CD4-positive, alpha-beta T cell treated with Interleukin-17A for 4 hours (primary cell): ENCODE measurements around the gene IST1.
A peak's percentile ranks its signal among the peaks of the same experiment; 100 is the strongest.
"Not testable (repeated sequence)": the region's sequence is repeated elsewhere in the genome, so short reads cannot be mapped to it uniquely, and the experiment has no call there.

ENCODE experiments used
- DNase-seq: peaks from one replicate; pipeline ENCODE4 v3.0.0-alpha.2; 2020; ENCODE audit warnings: mixed read lengths

The IST1 gene

DNA sequence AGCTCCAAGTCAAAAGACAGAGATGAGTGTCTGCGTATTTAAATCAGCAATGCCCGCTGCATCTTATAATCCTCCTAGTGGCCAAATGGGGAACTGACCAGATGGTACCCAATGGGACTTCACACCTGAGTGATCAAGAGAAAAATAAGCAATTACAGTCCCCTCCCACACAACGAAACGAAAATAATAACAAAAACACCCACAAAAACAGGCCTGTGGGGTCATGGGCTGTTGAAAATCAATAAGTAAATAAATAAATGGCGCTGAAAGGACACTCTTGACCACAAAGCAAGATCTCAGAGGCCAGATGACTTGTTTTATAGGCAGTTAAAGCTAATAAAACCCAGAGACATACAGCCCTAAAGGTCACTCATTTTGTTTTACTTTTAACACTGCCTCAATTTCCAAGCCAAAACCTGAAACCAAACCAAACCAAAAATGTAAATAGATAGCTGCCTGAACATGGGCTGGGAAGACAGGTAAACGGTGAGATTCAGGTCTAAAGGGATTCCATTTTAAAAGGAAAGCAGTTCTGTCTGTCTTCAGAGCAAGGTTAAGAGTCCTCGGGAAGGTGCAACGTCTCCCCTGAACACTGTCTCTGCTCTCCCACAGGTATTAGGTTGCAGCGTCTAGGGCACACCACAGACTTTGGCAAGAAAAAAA is 12.7 kb upstream of the IST1 start:
- DNase-seq = peak; percentile 83

DNA sequence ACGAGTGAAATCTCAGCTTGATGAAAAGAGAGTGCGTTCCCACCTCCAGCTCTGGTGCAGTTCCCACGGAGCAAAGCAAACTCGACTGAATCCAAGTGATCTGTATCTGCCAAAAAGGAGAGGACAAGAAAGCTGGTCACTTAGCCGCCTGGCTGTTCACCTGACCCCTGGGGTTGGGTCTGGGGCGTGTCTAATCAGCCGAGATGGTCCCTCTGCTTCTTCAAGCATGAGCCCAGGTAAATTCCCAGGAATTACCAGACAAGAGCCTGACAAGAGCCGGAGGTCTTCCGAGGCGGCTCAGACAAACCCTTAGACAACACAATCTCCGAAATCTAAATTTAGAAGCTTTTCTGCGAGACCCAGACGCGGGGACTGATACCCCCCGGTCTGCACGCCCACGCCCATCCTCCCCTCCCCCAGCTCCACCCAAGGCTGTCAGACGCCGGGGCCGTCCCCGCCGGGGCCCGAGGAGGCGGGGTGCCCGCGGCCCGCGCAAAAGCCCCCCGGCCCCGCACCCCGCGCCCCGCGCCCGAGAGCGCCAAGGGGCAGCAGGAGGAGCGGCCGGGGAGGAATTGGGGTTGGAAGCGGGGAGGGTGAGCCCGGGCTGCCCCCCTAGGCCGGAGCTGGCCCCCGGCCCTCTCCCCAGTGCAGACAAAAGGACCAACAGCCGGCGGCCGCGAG is 12.0 kb upstream of the IST1 start:
- peak; percentile 68 for DNase-seq

DNA sequence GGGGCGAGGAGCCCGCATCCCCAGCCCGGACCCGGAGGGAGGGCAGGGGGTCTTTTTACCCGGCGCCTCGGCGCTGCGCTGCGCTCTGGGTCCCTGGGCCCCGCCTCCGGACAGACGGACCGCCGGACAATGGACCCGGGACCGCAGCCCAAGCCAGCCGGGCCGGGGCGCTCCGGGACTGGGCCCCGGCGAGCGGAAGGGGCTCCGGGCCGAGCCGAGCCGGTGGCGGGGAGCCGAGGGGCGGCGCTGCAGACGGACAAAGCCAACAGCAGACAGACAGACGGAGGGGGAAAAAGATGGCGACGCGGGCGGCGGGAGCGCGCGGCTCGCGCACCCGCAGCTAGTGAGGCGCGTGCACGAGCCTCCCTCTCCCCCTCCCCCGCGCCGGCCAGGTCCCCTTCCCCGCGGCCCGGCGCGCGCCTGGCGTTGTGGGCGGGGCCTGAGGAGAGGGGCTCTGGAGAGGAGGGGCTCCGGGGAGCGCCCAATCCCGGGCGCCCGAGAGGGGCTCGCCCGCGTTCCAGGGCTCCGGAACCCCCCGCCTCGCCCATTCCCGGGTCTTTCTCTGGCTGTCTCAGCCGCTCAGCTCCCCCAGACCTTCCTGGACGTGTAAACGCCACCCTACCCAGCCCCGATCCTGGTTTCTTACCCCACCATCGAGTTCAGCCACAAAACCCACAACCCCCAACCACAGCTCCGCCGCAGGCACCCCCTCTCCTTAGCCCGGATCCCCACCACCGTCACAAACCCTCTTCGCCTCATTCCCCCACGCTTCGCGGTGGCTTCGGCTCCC is 11.3 kb upstream of the IST1 start, which contains the start of gene ZNF821:
ZNF821 (minus strand) TSS at position 334 of the 790 bp plus-strand sequence. CDS start 4,236 bp downstream, outside the sequence.
- DNase-seq = peak; percentile 76

DNA sequence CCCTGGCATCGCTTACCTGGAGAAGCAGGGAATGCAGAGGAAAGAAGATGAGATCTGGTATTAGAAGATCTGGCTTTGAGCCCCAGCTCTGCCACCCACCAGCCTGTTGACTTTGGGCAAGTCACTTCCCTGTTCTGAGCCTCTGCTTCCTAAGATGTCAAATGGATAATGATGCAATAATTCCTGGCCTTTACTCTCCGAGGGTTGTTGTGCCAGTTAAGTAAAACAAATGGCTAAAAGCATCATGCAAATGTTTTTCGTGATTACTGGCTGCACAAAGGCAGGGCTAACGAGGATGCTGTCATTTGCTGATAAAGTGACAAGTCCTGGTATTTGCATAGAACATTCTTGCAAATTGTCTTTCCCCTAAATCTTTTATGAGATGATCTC is 10.1 kb upstream of the IST1 start:
- DNase-seq = no peak

DNA sequence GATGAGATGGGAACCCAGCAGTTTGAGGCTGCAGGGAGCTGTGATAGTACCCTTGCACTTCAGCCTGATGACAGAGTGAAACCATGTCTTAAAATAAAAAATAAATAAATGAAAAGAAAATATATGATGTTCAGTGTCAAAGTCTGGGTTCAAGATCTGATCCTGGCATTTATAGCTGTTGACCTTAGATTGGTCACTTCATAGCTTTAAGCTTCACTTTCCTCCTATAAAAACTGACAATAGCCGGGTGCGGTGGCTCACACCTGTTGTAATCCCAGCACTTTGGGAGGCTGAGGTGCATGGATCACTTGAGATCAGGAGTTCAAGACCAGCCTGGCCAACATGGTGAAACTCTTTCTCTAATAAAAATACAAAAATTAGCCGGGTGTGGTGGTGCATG is 6.2 kb upstream of the IST1 start:
- DNase-seq = no peak

DNA sequence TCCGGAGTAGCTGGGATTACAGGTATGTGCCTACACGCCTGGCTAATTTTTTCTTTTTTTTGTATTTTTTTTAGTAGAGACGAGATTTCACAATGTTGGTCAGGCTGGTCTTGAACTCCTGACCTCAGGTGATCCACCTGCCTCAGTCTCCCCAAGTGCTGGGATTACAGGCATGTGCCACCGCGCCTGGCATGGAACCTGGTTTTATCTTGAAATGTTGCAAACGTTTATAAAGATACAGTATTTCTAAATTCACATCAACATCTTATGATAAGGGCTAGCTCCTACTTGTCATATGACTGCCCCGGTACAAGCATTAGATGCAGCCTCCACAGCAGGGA is 1.5 kb upstream of the IST1 start:
- DNase-seq = no peak

DNA sequence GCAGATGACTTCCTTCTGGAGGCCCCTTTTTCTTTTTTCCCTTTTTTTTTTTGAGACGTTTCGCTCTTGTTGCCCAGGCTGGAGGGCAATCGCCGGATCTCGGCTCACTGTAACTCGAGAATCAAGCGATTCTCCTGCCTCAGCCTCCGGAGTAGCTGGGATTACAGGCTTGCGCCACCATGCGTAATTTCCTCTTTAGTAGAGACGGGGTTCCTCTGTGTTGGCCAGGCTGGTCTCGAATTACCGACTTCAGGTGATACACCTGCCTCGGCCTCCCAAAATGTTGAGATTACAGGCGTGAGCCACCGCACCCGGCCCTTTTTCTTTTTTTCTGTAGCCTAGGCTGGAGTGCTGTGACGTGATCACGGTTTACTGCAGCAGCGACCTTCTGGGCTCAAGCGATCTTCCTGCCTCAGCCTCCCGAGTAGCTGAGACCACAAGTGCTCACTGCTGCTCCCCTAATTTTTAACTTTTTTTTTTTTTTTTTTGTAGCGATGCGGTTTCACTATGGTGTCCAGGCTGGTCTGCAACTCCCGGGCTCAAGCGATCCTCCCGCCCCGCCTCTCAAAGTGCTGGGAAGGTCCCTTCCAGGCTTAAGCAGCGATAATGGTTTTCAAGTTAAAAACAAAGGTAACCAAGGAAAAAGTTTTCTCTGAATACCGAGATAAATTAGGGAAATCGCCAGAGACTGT is 956 bp upstream of the IST1 start:
- peak; percentile 57 for DNase-seq

DNA sequence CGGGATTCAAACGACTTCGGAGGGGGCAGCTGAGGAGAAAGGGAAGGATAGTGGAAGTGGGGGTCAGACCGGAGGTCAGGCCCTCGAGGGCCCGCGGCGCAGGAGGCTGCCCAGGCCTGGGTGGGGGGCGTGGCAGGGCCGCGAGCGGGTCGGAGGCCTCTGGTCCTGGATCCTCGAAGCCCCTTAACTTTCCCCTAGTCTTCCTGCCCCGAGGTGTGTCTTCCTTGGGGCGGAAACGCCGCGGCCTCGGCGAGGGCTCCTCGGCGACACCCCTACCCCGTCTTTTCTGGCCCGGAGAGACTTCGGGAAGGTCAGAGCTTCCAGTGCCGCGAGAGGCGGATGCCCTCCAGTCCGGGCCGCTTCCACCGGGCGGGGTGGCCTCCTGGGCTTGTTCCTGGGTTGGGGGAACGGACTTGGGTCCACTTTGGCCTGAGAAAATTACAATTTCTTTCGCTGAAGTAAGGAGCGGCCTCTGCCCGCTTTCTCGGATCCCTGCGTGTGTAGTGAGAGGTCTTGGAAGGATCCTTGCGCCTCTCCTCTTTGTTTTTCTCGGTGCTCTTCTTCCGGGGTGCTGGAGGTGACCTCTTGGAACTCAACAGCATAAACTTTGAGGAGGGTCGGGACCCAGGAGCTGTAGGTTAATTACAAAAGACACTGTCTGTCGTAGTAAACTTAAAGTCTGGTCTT is 491 bp downstream of the IST1 start:
- DNase-seq = peak; percentile 53

DNA sequence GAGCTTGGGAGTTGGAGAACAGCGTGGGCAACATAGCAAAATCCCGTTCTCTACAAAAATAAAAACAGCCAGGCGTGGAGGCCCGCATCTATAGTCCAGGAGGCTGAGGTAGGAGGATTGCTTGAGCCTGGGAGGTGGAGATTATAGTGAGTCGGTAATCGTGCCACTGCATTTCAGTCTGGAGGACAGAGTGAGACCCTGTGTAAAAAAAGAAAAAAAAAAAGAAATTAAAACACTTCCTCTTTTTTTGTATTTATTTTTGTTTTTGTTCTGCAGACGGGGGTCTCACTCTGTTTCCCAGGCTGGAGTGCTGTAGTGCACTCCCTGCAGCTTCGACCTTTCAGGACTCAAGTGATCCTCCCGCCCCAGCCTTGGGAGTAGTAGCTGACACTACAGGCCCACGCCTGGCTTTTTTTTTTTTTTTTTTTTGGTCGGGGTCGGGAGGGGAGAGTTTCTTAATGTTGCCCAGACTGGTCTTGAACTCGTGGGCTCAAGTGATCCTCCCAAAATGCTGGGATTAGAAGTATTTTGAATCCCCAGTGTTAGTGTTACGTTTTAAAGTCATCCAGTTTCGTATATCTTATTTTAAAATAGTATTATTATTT is 1.5 kb downstream of the IST1 start:
- no peak for DNase-seq

DNA sequence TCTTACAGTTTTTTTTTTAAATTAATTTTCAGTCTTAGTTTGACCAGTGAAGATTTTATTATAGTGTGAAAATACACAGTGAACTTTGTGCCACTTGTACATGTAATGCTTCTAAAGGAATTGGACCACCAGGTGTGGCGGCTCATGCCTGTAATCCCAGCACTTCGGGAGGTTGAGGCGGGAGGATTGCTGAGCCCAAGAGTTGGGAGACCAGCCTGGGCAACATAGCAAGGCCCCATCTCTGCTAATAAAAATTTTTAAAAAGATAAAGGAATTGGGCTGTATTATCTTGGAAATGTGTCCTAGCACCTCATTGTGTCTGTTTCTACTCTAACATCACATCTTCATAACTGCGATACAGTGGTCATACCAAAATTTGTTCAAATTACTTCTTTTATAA is 3.8 kb downstream of the IST1 start:
- no peak for DNase-seq

DNA sequence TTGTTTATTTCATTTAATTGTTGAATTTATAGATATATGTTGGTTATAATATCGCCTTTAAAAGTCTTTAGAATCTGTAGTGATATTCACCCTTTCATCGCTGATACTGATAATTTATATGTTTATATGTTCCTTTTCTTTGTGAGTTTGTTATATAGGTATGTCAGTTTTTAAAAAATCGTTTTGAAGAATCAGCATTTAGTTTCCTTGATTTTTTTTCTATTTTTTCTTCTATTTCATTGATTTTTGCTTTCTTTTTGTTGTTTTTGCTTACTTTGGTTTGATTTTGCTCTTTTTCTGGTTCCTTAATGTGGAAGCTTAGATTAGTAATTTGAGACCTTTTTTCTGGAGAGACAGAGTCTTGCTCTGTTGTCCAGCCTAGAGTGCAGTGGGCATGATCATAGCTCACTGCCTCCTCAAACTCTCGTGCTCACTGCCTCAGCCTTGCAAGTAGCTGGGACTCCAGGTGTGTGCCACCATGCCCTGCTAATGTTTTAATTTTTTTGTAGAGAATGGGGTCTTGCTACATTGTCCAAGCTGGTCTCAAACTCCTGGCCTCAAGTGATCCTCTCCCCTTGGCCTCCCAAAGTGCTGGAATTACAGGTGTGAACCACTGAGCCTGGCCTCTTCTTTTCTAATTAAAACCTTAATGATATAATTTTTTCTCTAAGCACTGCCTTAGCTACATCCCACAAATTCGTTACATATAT is 7.5 kb downstream of the IST1 start:
- no peak for DNase-seq

DNA sequence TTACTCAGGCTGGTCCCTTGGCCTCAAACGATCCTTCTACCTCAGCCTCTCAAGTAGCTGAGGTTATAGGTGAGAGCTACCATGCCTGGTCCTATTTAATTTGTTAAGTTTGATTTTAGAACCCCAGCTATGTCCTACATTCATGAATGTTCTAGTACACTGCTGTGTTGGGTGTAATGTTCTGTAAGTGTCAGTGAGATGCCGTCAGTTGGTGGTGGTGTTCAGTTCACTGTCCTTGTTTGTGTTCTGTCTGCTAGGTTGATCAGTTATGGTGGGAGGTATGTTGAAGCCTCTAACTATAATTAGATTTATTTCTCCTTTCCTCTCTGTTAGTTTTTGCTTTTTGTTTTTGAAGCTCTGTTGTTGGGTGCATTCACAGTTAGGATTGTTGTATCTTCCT is 8.3 kb downstream of the IST1 start:
- no peak for DNase-seq

DNA sequence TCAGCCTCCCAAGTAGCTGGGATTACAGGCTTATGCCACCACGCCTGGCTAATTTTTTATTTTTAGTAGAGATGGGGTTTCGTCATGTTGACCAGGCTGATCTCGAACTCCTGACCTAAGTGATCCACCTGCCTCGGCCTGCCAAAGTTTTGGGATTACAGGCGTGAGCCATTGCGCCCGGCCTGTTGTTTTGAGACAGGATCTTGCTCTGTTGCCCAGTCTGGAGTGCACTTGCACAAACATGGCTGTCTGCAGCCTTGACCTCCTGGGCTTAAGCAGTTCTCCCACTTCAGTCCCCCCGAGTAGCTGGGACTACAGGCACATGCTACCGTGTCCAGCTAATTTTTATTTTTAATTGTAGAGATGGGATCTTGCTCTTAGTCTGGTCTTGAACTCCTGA is 8.9 kb downstream of the IST1 start:
- no peak for DNase-seq

DNA sequence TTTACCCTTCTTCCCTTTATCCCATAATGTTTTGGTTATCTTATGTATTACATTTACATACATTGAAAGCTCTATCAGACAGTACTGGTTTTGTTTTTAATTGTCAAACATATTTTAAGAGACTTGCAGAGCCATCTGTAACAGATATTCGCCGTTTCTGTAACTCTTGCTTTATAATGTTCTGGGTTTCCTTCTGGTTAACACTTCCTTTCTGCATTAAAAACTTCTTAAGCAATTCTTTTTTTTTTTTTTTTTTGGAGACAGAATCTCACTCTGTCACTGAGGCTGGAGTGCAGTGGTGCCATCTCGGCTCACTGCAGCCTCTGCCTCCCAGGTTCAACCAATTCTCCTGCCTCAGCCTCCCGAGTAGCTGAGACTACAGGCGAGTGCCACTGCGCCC is 10.4 kb downstream of the IST1 start:
- DNase-seq = not testable (repeated sequence)

DNA sequence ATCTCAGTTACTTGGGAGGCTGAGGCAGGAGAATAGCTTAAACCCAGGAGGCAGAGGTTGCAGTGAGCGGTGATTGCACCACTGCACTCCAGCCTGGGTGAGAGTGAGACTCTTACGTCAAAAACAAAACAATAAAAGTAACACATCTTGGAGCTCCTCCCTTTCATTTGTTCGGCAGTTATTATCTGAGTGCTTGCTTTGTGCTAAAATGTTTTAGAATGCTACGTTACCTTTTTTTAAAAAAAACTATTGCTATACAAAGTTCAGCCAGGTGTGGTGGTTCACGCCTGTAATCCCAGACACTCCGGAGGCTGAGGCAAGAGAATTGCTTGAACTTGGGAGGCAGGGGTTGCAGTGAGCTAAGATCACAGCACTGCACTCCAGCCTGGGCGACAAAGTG is 15.8 kb downstream of the IST1 start:
- no peak for DNase-seq

DNA sequence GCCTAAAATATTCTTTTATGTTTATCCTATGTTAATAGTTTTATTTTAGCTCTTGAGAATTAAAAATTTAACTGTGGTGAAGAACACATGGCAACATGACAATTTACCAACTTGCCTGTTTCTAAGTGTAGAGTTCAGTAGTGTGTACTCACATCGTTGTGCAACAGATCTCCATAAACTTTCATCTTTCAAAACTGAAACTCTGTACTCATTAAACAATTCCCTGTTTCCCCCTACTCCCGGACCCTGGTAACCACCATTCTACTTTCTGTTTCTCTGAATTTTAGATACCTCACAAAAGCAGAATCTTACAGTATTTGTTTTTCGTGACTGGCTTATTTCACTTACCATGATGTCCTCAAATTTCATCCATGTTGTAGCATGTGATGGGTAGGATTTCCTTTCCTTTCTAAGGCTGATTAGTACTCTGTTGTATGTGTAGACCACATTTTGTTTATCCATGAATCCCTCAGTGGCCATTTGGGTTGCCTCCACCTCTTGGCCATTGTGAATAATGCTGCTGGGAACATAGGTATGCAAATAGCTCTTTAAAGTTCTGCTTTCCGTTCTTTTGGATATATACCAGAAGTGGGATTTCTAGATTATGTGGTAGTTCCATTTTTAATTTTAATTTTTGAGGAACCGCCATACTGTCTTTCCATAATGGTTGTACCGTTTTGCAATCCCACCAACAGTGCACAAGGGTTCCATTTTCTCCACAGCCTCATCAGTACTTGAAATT is 17.4 kb downstream of the IST1 start:
- no peak for DNase-seq

DNA sequence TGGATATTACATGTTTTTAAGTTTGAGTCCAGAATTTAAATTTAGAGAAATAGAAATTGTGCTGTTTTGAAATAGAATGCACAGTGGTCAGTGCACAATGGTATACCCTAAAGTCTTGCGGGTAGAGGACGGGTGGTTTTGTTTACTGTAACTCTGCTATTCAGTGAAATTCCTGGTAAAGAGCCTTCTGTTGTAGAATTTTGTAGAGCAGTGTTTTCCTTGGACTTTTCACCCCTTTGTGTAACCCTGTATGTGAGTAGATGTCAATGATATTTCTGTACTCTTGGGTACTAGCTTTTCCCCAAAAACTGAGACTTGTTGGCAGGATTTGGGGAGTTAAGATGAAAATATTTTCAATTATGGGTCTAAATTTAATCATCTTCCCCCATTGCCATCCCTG is 19.5 kb downstream of the IST1 start:
- no peak for DNase-seq

DNA sequence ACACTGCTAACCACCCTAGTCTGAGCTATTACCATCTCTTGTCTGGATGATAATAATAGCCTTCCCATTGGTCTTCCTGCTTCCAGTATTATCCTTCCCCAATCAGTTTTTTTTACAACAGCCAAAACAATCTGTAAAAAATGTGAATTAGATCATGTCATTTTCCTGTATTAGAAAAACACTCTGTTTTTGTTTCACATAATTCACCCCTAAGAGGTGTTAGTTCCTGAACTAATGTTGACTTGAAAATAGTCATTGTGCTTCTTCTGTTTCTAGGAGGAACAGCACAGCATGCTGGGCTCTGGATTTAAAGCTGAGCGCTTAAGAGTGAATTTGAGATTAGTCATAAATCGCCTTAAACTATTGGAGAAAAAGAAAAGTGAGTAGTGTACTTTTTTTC is 20.0 kb downstream of the IST1 start:
- no peak for DNase-seq

DNA sequence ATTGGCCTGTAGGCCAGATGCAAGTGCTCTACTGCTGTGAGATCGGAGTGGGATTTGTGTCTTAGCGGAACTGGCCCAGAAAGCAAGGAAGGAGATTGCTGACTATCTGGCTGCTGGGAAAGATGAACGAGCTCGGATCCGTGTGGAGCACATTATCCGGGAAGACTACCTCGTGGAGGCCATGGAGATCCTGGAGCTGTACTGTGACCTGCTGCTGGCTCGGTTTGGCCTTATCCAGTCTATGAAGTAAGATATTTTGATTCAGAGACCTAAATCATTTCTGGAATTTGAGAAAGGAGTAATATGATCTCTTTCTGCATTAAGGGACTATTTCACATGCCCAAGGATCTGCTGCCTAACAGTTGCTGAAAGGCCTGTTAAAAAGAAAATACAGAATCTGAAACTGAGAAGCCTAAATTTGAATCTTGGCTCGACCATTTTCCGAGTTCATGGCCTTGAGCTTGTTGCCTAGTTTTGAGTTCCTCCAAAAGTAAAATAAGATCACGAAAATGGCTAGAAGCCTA is 21.1 kb downstream of the IST1 start:
- no peak for DNase-seq

DNA sequence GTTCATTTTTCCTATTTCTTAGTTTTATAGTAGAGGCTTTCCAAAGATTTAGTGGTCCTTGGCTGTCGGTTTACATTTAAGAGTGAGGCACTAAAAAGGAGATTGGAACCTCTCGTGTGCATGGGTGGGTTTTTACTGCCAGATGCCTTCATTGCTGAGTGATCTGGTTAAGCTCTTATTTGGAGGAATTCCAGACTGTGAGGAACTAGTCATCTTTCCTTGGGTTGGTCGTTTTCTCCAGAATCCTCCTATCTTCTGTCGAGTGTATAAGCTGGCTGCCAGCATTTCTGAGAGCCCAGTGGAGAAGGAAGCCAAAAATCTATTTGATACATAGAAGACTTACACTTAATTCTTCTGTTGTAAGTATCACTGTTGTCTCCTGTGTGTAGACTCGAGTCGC is 22.6 kb downstream of the IST1 start:
- DNase-seq = no peak

DNA sequence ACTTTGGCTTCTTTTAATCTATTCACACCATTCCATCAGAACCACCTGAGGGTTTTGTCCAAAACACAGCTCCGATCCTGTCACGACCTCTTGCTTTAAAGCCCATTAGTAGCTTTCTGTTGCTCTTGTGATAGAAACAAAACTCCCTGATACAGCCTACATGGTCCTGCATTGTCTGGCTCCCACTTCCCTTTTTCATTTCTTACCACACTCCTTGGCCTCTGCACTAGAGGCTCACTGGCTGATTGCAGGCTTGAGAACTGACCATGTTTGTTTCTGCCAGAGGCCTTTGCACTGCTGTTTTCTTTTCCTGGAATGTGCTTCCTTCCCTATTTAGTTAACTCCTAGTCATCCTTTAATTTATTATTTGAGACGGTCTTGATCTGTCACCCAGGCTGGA is 23.7 kb downstream of the IST1 start:
- no peak for DNase-seq
